ENCODE data around the gene TFDP2.
"Not testable (repeated sequence)": the region's sequence is repeated elsewhere in the genome, so short reads cannot be mapped to it uniquely, and the experiment has no call there.

The TFDP2 gene, protein sequence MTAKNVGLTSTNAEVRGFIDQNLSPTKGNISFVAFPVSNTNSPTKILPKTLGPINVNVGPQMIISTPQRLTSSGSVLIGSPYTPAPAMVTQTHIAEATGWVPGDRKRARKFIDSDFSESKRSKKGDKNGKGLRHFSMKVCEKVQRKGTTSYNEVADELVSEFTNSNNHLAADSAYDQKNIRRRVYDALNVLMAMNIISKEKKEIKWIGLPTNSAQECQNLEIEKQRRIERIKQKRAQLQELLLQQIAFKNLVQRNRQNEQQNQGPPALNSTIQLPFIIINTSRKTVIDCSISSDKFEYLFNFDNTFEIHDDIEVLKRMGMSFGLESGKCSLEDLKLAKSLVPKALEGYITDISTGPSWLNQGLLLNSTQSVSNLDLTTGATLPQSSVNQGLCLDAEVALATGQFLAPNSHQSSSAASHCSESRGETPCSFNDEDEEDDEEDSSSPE

DNA sequence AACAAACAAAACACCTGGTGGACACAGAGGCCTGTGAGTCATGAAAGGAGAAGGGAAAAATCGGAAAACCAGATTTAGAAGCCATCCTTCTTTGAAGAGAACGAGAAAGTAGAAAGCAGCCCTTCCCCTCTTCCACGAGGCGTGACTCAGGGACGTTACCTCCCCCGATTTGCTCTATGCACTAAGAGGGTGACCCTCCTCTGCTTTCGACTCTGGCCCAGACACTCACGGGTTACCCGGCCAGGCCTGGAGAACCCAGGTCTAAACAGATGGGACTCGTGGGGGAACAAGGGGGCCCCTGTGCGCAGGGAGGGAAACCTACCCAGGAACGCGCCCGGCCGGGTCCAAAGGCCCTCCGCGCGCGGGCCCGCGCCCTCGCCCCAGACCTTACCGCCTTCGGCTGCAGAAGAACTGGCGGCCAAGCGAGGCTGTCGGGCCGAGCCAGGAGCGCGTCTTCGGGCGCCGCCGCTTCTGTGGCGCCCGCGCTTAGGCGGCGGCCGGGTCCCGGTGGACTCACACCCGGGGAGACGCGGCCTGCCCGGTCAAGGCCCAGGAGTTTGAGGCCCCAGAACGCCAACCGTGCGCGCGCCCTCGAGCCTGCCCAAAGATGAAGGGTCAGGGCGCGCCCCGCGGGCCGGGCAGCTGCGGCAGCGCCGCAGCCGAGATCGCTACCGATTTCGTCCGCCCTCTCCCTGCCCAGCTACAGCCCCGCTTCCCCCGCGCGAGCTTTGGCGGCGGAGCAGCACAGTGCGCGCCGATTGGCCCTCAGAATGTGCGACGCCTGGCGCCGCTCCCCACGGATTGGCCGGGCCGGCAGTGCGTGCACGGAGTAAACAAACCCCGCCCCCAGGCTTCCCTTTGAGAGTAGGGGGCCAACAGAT, at the start of gene TFDP2:
Gene TFDP2 (minus strand): TSS at position 753 of the 881 bp plus-strand sequence. CDS start 47,795 bp downstream, outside the sequence.
- DNase-seq (ENCODE audit: low read depth): peak; percentile 74

DNA sequence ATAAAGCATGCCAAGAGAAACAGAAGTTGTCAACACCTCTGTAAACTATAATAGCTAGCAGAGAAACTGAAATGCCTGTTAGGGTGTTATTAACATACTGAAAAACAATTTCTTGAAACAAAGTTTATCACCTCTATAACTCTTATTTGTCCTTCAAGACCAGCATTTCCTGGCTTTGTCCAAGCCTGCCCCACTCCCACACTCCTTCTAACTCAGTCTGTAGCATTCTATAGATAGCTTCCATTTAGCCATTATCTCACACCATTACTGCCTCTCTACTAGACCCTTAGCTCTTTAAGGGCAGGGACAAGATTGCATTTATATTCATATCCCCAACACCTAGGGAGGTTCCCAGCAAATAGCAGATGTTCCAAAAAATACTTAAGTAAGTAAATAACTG, 39.5 kb upstream of the TFDP2 start:
- no peak for DNase-seq (ENCODE audit: low read depth)

DNA sequence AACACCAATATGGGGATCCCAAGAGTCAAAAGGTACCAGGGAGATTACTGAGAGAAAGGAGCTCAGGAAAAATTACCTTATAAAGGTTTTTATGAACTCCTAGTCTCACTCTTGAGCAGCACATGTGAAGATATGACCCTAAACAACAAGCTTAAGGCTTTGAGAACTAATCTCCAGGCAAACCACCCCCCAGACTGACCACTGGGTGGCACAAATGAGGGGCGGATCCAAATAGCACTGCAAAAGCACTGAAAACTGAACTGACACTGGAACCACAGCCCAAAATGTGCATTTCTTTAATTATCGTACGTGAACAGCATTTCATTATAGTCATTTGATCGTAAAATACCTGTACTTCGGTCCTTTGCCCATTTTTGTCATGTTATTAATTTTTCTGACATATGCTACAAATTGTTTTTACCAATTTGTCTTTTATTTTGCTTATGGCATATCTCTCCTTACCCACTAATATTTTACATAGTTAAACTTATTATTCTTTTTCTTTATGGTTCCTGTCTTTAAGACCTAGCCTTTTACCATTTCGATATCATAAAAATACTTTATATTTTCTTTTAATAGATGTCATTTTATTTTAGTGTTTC, 31.5 kb upstream of the TFDP2 start:
- DNase-seq (ENCODE audit: low read depth): peak; percentile 10

DNA sequence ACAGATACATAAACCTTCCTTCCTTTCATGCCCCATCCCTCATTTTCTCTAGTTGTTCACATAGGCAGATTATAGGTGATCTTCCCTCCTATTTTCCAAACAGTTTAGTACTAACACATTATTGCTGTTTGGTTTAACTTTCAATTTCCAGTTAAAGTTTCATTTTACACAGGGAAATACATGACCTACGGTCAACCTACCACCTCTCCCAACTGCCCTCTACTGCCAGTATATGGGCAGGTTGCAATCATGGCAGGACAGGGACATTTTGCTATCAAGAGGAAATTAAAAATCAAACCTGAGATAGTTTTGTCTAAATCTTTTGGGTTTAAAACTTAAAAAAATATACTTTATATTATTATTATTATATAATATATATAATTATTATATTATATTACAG, 26.1 kb upstream of the TFDP2 start:
- no peak for DNase-seq (ENCODE audit: low read depth)

DNA sequence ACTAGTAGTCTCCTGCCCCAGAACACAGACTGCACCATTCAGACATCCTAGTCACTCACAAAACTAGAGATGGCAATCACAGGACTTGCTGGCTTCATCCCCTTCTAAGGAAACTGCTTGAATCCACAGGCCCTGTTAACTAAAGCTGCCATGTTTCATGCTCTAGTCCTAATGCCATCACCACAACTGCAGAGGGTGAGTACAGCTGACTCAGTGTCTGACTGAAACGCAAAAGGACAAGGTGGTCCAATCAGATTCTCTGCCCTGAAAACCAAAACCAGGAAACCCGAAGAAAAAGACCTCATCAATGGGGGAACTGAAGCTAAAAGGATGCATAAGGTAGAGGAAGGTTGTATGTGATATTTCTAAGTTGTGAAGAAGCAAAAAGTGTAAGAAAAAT, 25.2 kb upstream of the TFDP2 start:
- no peak for DNase-seq (ENCODE audit: low read depth)

DNA sequence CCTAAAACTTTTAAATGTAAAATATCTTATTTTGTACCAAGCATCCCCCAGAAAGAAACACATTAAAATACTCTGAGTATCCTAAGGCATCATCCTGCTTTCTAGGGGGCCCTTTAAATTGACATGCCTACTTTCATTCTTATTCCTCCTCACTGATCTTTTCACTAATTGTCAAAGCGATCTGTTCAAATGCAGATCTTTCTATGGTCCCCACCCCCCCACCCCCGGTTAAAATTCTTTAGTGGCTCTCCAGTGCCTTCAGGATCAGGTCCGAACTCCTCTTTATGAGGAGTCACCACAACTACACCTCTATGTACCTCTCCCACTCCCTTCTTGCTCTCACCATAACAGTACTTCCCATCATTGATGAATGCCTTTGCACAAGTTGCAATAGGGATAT, 19.2 kb upstream of the TFDP2 start:
- DNase-seq (ENCODE audit: low read depth): no peak

DNA sequence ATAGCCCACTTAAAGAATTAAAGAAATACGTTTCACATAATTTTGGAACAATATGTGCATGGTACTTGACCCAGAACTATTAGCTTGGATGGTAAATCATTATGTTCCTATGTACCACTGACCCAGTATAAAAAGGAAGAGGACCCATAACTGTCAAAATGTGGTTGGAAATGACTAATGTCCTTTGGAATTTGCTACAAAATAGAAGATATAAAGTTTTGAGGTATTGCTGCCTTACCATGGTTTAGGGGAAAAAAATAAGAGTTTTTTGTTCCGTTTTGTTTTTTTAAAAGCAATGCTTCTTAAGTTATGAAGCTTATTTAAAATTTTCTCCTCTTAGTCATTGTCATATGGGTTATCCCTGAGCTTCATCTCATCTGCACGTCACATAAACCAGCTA, 15.8 kb upstream of the TFDP2 start:
- no peak for DNase-seq (ENCODE audit: low read depth)

DNA sequence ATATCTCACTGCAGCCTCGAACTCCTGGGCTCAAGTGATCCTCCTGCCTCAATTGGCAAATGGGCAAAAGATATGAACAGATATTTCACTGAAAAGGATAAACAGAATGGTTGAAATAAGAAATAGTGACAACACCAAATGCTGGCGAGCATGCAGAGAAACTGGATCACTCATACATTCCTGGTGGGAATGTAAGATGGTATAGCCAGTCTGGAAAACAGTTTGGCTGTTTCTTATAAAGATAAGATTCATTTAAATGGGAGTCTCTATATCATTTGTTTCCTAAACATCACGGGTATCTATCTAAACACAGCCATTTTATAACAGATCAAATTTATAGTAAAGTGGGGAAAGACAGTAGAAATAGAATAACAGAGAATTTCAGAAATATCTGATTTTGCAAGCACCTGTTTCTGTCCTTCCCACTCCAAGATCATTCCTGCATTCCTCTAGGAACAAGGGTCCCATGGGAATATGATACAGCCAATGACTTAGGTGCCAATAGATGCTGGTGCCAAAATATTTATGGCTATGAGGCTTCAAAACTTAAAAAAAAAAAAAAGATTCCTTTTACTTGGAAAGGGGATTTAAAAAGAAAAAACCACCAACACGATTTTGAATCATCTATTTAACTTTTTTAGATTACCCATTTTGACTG, 9.9 kb upstream of the TFDP2 start:
- DNase-seq (ENCODE audit: low read depth): no peak

DNA sequence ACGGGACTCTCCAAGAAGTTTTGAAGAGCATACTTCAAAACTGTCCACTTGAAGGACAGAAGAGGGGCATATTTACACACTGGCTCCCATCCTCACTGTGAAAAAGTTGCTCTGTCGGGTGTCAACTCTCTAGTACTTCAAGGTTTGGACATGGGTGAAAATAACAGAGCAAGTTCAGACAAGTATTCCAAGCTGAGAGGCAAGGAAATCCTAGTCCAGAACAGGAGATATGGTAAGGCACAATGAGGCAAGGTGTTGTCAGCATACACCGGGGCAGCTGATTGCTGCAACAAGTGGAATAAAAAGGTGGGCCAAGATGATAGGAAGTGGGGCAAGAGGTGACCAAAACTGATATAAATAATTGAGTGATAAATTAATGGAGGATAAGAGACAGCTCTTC, 4.8 kb upstream of the TFDP2 start:
- no peak for DNase-seq (ENCODE audit: low read depth)

DNA sequence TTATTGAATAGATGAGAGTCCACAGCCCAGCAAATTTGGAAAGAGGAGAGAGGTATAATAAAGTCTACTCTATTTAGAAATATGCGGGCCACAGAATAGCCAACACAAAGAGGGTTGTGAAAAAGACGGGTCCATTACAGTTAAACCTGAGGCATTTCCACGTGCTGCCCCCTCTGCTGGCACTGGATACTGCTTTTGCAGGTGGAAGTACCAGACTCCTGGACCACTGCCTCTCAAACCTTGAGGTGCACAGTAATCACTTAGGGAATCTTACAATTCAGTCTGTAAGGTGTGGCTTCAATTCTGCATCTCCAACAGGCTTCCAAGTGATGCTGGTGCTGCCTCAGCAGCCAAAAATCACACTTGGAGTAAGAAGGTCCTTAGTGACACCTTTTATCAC, 3.0 kb upstream of the TFDP2 start:
- no peak for DNase-seq (ENCODE audit: low read depth)

DNA sequence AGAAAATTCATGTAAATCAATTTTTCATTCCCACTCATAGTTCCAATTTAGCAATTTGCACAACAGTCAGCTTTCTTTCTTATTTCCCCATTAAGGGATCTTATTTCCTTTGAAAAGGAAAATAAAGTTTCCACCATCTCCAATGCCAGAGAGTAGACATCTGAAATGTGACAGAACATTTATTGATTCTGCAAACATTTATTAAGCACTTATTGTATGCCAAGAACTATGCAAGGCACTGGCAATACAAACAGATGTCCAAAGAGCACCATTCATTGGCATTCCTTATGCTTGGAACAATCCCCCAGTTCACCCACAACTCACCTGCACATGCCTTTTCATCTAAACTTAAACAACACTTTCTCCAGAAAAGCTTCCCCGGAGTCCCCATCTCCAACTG, 2.5 kb upstream of the TFDP2 start:
- no peak for DNase-seq (ENCODE audit: low read depth)

DNA sequence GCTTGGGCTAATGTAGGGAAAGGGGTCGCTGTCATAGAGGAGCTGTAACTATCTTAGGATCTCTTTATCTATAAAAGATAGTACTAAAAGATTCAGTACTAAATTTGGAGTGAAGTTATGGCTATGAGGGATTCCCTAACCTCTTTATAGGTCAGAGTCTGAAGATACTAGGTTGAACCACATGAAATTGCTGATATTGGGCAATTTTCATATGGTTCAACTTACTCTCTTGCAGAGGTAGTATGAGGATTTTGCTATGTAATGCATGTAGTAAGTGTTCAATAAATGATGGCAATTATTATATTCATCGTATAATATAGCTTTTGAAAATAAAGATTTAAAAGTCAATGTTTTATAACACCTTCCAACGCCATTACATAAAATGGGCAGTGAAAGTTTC, 1.9 kb upstream of the TFDP2 start:
- no peak for DNase-seq (ENCODE audit: low read depth)

DNA sequence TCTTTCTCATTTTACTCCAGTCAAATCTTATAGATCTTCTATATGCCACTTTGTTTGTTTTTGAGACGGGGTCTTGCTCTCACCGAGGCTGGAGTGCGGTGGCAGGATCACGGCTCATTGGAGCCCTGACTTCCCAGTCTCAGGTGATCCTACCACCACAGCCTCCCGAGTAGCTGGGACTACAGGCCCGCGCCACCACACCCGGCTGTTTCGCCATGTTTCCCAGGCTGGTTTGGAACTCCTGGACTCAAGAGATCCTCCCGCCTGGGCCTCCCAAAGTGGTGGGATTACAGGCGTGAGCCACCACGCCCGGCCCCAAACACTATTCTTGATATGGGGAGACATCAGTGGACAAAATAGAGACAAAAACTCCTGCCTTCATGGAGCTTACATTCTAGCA, 927 bp upstream of the TFDP2 start:
- no peak for DNase-seq (ENCODE audit: low read depth)

DNA sequence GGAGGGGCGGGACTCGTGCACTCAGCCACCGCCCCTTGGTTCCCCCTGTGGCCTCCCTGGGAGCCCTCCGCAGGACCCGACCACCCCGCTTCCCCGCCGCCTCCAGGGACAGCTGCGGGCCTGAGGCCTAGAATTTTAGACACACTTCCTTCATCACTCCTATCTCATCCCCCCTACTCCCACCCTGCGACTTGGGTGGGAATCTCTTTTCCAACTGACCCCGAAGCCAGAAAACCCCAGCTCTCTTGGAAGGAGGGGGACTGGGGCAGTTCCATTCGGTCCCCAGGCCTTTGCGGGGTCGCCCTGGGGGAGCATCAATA, 289 bp upstream of the TFDP2 start:
- no peak for DNase-seq (ENCODE audit: low read depth)

DNA sequence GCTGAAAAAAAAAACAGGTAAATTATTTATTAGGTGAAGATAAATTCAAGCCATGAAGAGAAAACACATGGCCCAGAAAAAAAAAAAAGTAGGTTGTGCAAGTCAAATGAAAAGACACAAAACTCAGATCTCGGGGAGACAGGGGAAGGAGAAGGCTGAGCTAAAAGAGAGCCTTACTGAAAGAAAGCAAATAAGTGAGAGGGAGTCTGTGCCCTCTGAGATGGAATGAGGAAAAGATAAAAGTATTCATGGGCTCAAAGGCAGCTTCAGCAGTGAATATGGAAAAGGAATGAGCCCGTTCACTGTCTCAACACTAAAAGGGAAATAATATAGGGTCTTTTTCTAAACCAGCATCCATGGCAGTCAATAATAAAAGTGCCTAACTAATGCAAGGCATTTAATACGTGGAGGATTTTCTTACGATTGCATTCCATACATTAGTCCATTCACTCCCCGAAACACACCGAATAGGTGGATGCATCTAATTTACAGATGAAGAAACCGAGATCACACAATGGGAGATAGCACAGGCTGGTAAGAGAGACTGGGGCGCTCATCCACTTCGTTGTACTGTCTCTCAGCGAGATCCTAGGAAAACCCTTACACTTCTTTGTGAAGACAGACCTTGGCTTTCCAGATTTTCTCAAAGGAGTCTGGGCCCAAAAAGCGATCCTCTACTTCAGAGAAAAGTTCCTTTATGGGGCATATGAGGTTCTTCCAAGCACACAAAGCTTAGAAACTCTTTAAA, 1.1 kb downstream of the TFDP2 start:
- no peak for DNase-seq (ENCODE audit: low read depth)

DNA sequence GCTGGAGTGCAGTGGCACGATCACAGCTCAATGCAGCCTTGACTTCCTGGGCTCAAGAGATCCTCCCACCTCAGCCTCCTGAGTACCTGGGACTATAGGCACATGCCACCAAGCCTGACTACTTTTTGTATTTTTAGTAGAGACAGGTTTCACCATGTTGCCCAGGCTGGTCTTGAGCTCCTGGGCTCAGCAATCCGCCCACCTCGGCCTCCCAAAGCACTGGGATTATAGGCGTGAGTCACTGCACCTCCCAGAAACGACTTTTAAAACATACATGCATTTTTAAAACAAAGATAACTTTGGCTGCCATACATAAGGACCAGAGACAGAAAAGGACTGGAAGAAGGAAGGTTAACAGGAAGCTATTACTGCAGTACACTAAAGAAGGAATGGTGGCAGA, 4.8 kb downstream of the TFDP2 start:
- not testable (repeated sequence) for DNase-seq (ENCODE audit: low read depth)

DNA sequence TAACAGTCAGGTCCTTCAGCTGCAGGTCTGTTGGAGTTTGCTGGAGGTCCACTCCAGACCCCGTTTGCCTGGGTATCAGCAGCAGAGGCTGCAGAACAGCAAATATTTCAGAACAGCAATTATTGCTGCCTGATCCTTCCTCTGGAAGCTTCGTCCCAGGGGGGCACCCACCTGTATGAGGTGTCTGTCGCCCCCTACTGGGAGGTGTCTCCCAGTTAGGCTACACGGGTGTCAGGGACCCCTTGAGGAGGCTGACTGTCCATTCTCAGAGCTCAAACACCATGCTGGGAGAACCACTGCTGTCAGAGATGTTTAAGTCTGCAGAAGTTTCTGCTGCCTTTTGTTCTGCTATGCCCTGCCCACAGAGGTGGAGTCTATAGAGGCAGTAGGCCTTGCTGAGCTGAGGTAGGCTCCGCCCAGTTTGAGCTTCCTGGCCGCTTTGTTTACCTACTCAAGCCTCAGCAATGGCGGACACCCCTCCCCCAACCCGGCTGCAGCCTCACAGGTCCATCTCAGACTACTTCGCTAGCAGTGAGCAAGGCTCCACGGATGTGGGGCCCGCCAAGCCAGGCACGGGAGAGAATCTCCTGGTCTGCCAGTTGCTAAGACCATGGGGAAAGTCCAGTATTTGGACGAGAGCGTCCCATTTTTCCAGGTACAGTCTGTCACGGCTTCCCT, 8.6 kb downstream of the TFDP2 start:
- DNase-seq (ENCODE audit: low read depth): not testable (repeated sequence)

DNA sequence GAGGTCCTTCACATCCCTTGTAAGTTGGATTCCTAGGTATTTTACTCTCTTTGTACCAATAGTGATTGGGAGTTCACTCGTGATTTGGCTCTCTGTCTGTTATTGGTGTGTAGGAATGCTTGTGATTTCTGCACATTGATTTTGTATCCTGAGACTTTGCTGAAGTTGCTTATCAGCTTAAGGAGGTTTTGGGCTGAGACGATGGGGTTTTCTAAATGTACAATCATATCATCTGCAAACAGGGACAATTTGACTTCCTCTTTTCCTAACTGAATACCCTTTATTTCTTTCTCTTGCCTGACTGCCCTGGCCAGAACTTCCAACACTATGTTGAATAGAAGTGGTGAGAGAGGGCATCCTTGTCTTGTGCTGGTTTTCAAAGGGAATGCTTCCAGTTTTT, 12.3 kb downstream of the TFDP2 start:
- DNase-seq (ENCODE audit: low read depth): not testable (repeated sequence)

DNA sequence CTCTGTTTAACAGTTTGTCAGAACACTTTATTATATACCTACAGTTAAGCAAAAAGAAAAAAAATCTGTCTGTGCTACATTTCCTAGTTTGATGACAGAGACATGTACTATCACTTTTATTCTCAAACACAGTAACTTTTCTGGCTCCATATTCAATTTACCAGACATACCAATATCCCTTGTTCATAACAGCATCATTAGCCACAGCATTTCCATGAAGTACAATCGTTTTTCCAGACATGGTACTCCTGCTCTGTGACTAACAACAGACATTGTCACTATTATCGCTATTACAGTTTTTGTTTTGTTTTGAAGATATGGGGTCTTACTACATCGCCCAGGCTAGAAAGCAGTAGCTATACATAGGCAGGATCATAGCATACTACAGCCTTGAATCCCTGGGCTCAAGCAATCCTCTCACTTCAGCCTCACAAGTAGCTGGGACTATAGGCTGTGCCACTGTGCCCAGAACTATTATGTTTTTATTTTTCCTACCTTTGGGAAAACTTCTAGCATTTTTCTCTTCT, 14.5 kb downstream of the TFDP2 start:
- DNase-seq (ENCODE audit: low read depth): no peak

DNA sequence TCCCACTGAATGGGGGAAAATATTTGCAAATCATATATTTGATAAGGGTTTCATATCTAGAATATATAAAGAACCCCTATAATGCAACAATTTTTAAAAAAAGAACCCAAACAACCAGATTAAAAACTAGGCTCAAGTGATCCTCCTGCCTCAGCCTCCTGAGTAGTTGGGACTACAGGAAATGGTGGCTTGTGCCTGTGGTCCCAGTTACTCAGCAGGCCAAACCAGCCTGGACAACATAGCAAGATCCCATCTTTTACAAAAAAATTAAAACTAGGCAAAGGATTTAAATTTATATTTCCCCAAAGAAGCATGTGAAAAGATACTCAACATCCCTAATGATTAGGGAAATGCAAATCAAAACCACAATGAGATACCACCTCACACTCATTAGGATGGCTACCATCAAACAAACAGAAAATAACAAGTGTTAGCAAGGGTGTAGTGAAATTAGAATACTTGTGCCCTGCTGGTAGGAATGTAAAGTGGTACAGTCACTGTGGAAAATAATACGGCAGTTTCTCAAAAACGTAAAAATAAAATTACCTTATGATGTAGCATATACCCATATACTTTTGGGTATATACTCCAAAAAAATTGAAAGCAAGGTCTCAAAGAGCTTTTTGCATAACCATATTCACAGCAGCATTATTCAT, 19.7 kb downstream of the TFDP2 start:
- DNase-seq (ENCODE audit: low read depth): no peak
